Kidney (tissue), 14 donors: ENCODE data around the gene PRDX6. TPM values are rescaled to one million over a fixed set of nuclear protein-coding genes. Genes with fewer than 3 reads are reported as not detected.

Experiments used
- DNase-seq, 5 donors: peaks; one replicate each; pipeline ENCODE4 v3.0.0-alpha.2; 2013 to 2020
- FAIRE-seq: peaks from 2 replicates; lab custom pipeline; 2012; peaks lifted over from hg19 to GRCh38; lab: Jason Lieb, UNC
- H3K27ac ChIP-seq, 2 donors: one replicate each; pipeline ENCODE4 v1.7.0; 2013; ENCODE audit warnings: low read depth in 2 of 2, low read length in 2 of 2, inconsistent platforms in 1 of 2
- H3K27me3 ChIP-seq: one replicate; pipeline ENCODE4 v1.7.1; 2013; ENCODE audit warnings: low read length, inconsistent platforms; ENCODE audit not compliant: control insufficient read depth, insufficient read depth
- H3K36me3 ChIP-seq, 3 donors: one replicate each; pipeline versions ENCODE4 v1.7.0 to v1.7.1; 2013; ENCODE audit warnings: low read length in 3 of 3, control low read depth in 1 of 3, inconsistent platforms in 1 of 3; ENCODE audit not compliant: insufficient read depth in 3 of 3, control insufficient read depth in 2 of 3
- H3K4me1 ChIP-seq, 3 donors: one replicate each; pipeline versions ENCODE4 v1.7.0 to v1.7.1; 2013; ENCODE audit warnings: low read length in 3 of 3, inconsistent platforms in 1 of 3, low read depth in 1 of 3; ENCODE audit not compliant: control insufficient read depth in 2 of 3, insufficient read depth in 2 of 3
- H3K4me3 ChIP-seq, 3 donors: one replicate each; pipeline versions ENCODE4 v1.7.0 to v1.8.1; 2013; ENCODE audit warnings: low read length in 3 of 3, control low read depth in 1 of 3, inconsistent platforms in 1 of 3
- H3K9ac ChIP-seq, 3 donors: one replicate each; pipeline versions ENCODE4 v1.7.0 to v1.7.1; 2013; ENCODE audit warnings: low read length in 3 of 3, control low read depth in 1 of 3, inconsistent platforms in 1 of 3
- H3K9me3 ChIP-seq, 3 donors: one replicate each; pipeline versions ENCODE4 v1.7.0 to v1.7.1; 2013; ENCODE audit warnings: low read length in 3 of 3, control low read depth in 1 of 3, inconsistent platforms in 1 of 3; ENCODE audit not compliant: control insufficient read depth in 2 of 3, insufficient read depth in 1 of 3
- CTCF ChIP-seq: IDR thresholded peaks from 3 replicates; pipeline ENCODE4 v1.5.1; 2012; ENCODE audit warnings: mild to moderate bottlenecking, moderate library complexity, borderline replicate concordance; ENCODE audit not compliant: insufficient read depth; ENCODE audit errors: extremely low read depth
- intact Hi-C: fragments of 100-400 bp; cut with DNase I; formaldehyde crosslinking; loops from one replicate; pipeline ENCODE4 v1.11.1; 2022
- polyA plus RNA-seq: library from polyadenylated mRNA; stranded (reverse); fragments of 350-450 nt; fragmentation: Illumina TruSeq; extraction: RNeasy Lipid Tissue Mini Kit (QIAGEN cat#74804); gene quantifications from one replicate; pipeline ENCODE4 v1.2.3, GENCODE V29; 2014; ENCODE audit warnings: low read depth, low replicate concordance; ENCODE audit not compliant: insufficient read depth
- total RNA-seq: library from RNA; stranded (reverse); fragmentation: NEBNext Ultra II Directional; extraction: Animal tissue kit (Norgen Biotek cat#: 25700); gene quantifications from one replicate; pipeline ENCODE4 v1.2.1, GENCODE V29; 2021
- donor health status: control.
- donor health status: control.
- donor health status: control.
- donor health status: control.
- donor health status: control.
- donor health status: DM: yes; HTN: yes; CAD: no.
- donor health status: Normal renal cell carcinoma (clear cell type).

The PRDX6 gene
- total and polyA plus RNA-seq, 2 donors from 2014 or later = 280 to 563 TPM

- Histone ChIP-seq H3K9me3 (no peaks in the 10 kb centered on the region), H3K9ac (no peak overlapping the region), H3K36me3 (no peaks in the 10 kb centered on the region), H3K4me3 (no peak overlapping the region), H3K27me3 (no peaks in the 10 kb centered on the region), H3K4me1 (peaks cover 0 to 2% (median 0%) of the 10 kb centered on the region in 3 donors), H3K27ac (no peak overlapping the region)
- FAIRE-seq = no peak
- intact Hi-C loops = no loop called here
- TF ChIP-seq CTCF = no peak
- DNase-seq = no peak
Measured at GRCh38 chr1:173536223-173536622, 59.1 kb downstream of the PRDX6 start.

Other genes starting within 250 kb of the PRDX6 start
- gene SLC9C2, start 125.7 kb downstream of the PRDX6 start, total RNA-seq = 0.72 TPM
- gene SLC9C2, start 125.7 kb downstream of the PRDX6 start, polyA plus RNA-seq = 0.52 TPM
- not detected for gene TEX50, start 158.0 kb downstream of the PRDX6 start, total RNA-seq
- gene TEX50, start 158.0 kb downstream of the PRDX6 start, polyA plus RNA-seq = not detected
- gene ANKRD45, start 192.5 kb downstream of the PRDX6 start, total RNA-seq = 7.7 TPM
- gene ANKRD45, start 192.5 kb downstream of the PRDX6 start, polyA plus RNA-seq = 1.2 TPM
- 23.5 TPM for gene KLHL20, start 237.6 kb downstream of the PRDX6 start, total RNA-seq
- 6.2 TPM for gene KLHL20, start 237.6 kb downstream of the PRDX6 start, polyA plus RNA-seq